BLaER1 treated with 17β-estradiol and CSF1 and Interleukin-3, amounts not matched to agents 10 nM and 100 nM (cell line): Measurements from ENCODE around the gene BBC3.

Experiments used
- H3K27ac ChIP-seq, 11 experiments: shearing (Covaris generic); formaldehyde crosslinking; 2 replicates each; pipeline ENCODE4 v1.8.1; 2022
- H3K27me3 ChIP-seq, 11 experiments: shearing (Covaris generic); formaldehyde crosslinking; 2 replicates each; pipeline ENCODE4 v1.8.1; 2022
- H3K36me3 ChIP-seq, 11 experiments: shearing (Covaris generic); formaldehyde crosslinking; 2 replicates each; pipeline ENCODE4 v1.8.1; 2022
- H3K4me1 ChIP-seq, 10 experiments: shearing (Covaris generic); formaldehyde crosslinking; 2 replicates each; pipeline ENCODE4 v1.8.1; 2022
- H3K4me2 ChIP-seq, 11 experiments: shearing (Covaris generic); formaldehyde crosslinking; 2 replicates each; pipeline ENCODE4 v1.8.1; 2022
- H3K4me3 ChIP-seq, 10 experiments: shearing (Covaris generic); formaldehyde crosslinking; 2 replicates each; pipeline ENCODE4 v1.8.1; 2022
- H3K9ac ChIP-seq, 11 experiments: shearing (Covaris generic); formaldehyde crosslinking; 2 replicates each; pipeline ENCODE4 v1.8.1; 2022
- H3K9me3 ChIP-seq, 11 experiments: shearing (Covaris generic); formaldehyde crosslinking; replicated peaks in 1 of 11; 2 replicates each; pipeline ENCODE4 v1.8.1; 2022
- H4K20me1 ChIP-seq, 11 experiments: shearing (Covaris generic); formaldehyde crosslinking; 2 replicates each; pipeline ENCODE4 v1.8.1; 2022
- Cebpa-rat ChIP-seq, 11 experiments: shearing (Covaris generic); IDR thresholded peaks; 2 replicates each; pipeline ENCODE4 v1.8.1; 2022

The BBC3 gene

GRCh38 chr19:47230054-47230920, 712 bp downstream of the BBC3 start:
- H4K20me1 ChIP-seq, result peaks cover 0 to 24% (median 15%) of the 10 kb centered on the region in 11 experiments; a peak in 10 of 22 replicates
- no peak for TF ChIP-seq Cebpa-rat (IDR thresholded peaks at IDR 0.05)
- H3K4me3 ChIP-seq, result peak overlapping the region; percentile 76 to 90 (median 83)
- H3K36me3 ChIP-seq, result peaks cover 0 to 3% (median 1%) of the 10 kb centered on the region in 11 experiments; a peak in 8 of 22 replicates
- peaks cover 23 to 63% (median 55%) of the 10 kb centered on the region in 10 experiments for H3K4me1 ChIP-seq
- peak overlapping the region; percentile 87 to 99 (median 95) for H3K9ac ChIP-seq
- H3K9me3 ChIP-seq, result no peaks in the 10 kb centered on the region
- peaks cover 0 to 20% (median 4%) of the 10 kb centered on the region in 11 experiments; a peak in 9 of 22 replicates for H3K27me3 ChIP-seq
- peak overlapping the region; percentile 87 to 99 (median 93) for H3K4me2 ChIP-seq
- peak overlapping the region; percentile 95 to 100 (median 96); a peak in 21 of 22 replicates for H3K27ac ChIP-seq

- H3K9me3 ChIP-seq, result no peaks in the 10 kb centered on the region
- peak overlapping the region; percentile 95 to 100 (median 96); a peak in 20 of 22 replicates for H3K27ac ChIP-seq
- peak overlapping the region; percentile 87 to 99 (median 95) for H3K9ac ChIP-seq
- H4K20me1 ChIP-seq, result peaks cover 0 to 24% (median 15%) of the 10 kb centered on the region in 11 experiments; a peak in 10 of 22 replicates
- H3K4me1 ChIP-seq, result peaks cover 29 to 68% (median 61%) of the 10 kb centered on the region in 10 experiments
- peak overlapping the region; percentile 76 to 90 (median 83) for H3K4me3 ChIP-seq
- peaks cover 0 to 9% (median 8%) of the 10 kb centered on the region in 11 experiments; a peak in 10 of 22 replicates for H3K36me3 ChIP-seq
- H3K27me3 ChIP-seq, result peaks cover 0 to 20% (median 4%) of the 10 kb centered on the region in 11 experiments; a peak in 9 of 22 replicates
- TF ChIP-seq Cebpa-rat (IDR thresholded peaks at IDR 0.05), result no peak
- H3K4me2 ChIP-seq, result peak overlapping the region; percentile 87 to 99 (median 93)
These were observed 1.3 kb downstream of the BBC3 start for GRCh38 chr19:47229676-47230053.

GRCh38 chr19:47228937-47229675, 1.9 kb downstream of the BBC3 start:
- peaks cover 31 to 68% (median 61%) of the 10 kb centered on the region in 10 experiments for H3K4me1 ChIP-seq
- peak overlapping the region; percentile 76 to 90 (median 83) for H3K4me3 ChIP-seq
- no peaks in the 10 kb centered on the region for H3K9me3 ChIP-seq
- peak overlapping the region; percentile 87 to 99 (median 93) for H3K4me2 ChIP-seq
- no peak for TF ChIP-seq Cebpa-rat (IDR thresholded peaks at IDR 0.05)
- peaks cover 0 to 28% (median 16%) of the 10 kb centered on the region in 11 experiments; a peak in 10 of 22 replicates for H4K20me1 ChIP-seq
- peaks cover 0 to 15% (median 13%) of the 10 kb centered on the region in 11 experiments; a peak in 15 of 22 replicates for H3K36me3 ChIP-seq
- peak overlapping the region; percentile 87 to 99 (median 95) for H3K9ac ChIP-seq
- H3K27ac ChIP-seq, result peak overlapping the region; percentile 95 to 100 (median 96)
- H3K27me3 ChIP-seq, result peaks cover 0 to 20% (median 4%) of the 10 kb centered on the region in 11 experiments; a peak in 9 of 22 replicates

GRCh38 chr19:47228168-47228936, 2.6 kb downstream of the BBC3 start:
- H3K4me3 ChIP-seq, result peak overlapping the region; percentile 76 to 90 (median 83)
- peak overlapping the region; percentile 87 to 99 (median 95) for H3K9ac ChIP-seq
- peaks cover 0 to 36% (median 16%) of the 10 kb centered on the region in 11 experiments; a peak in 10 of 22 replicates for H4K20me1 ChIP-seq
- peaks cover 0 to 20% (median 4%) of the 10 kb centered on the region in 11 experiments; a peak in 9 of 22 replicates for H3K27me3 ChIP-seq
- peak overlapping the region; percentile 95 to 100 (median 96) for H3K27ac ChIP-seq
- TF ChIP-seq Cebpa-rat (IDR thresholded peaks at IDR 0.05), result no peak; a peak in 1 of 22 replicates
- H3K4me1 ChIP-seq, result peaks cover 31 to 68% (median 60%) of the 10 kb centered on the region in 10 experiments
- H3K36me3 ChIP-seq, result peaks cover 0 to 22% (median 19%) of the 10 kb centered on the region in 11 experiments; a peak in 16 of 22 replicates
- H3K9me3 ChIP-seq, result no peaks in the 10 kb centered on the region
- peak overlapping the region; percentile 87 to 99 (median 93) for H3K4me2 ChIP-seq

- Histone ChIP-seq H3K4me3 (peak overlapping the region; percentile 76 to 90 (median 83)), H4K20me1 (peaks cover 0 to 40% (median 16%) of the 10 kb centered on the region in 11 experiments; a peak in 10 of 22 replicates), H3K27ac (peak overlapping the region; percentile 95 to 100 (median 96)), H3K9me3 (no peaks in the 10 kb centered on the region), H3K4me2 (peak overlapping the region; percentile 87 to 99 (median 93)), H3K36me3 (peaks cover under 1 to 25% (median 21%) of the 10 kb centered on the region in 11 experiments; a peak in 17 of 22 replicates), H3K27me3 (peaks cover 0 to 20% (median 4%) of the 10 kb centered on the region in 11 experiments; a peak in 9 of 22 replicates), H3K9ac (peak overlapping the region; percentile 87 to 99 (median 95)), H3K4me1 (peaks cover 27 to 62% (median 54%) of the 10 kb centered on the region in 10 experiments)
- peak; percentile 61 to 82 (median 73); a peak in 17 of 22 replicates for TF ChIP-seq Cebpa-rat (IDR thresholded peaks at IDR 0.05)
These were observed 3.4 kb downstream of the BBC3 start for GRCh38 chr19:47227352-47228167.

GRCh38 chr19:47226426-47227351, 4.3 kb downstream of the BBC3 start:
- H4K20me1 ChIP-seq, result peaks cover 0 to 49% (median 20%) of the 10 kb centered on the region in 11 experiments; a peak in 10 of 22 replicates
- peak overlapping the region; percentile 76 to 90 (median 83) for H3K4me3 ChIP-seq
- H3K4me2 ChIP-seq, result peak overlapping the region; percentile 87 to 99 (median 93)
- peaks cover 0 to 20% (median 4%) of the 10 kb centered on the region in 11 experiments; a peak in 9 of 22 replicates for H3K27me3 ChIP-seq
- H3K27ac ChIP-seq, result peak overlapping the region; percentile 95 to 100 (median 96)
- H3K9me3 ChIP-seq, result no peaks in the 10 kb centered on the region
- H3K36me3 ChIP-seq, result peaks cover 9 to 34% (median 29%) of the 10 kb centered on the region in 11 experiments; a peak in 20 of 22 replicates
- H3K9ac ChIP-seq, result peak overlapping the region; percentile 87 to 99 (median 95)
- H3K4me1 ChIP-seq, result peaks cover 18 to 53% (median 46%) of the 10 kb centered on the region in 10 experiments
- no peak for TF ChIP-seq Cebpa-rat (IDR thresholded peaks at IDR 0.05)
